NCI-H2227 treated with DMSO at 0.1 percent for 48 hours (cell line): Measurements from ENCODE around the gene MORN3.
A peak's percentile ranks its signal among the peaks of the same experiment; 100 is the strongest.
"Not testable (repeated sequence)": the region's sequence is repeated elsewhere in the genome, so short reads cannot be mapped to it uniquely, and the experiment has no call there.

Source experiments
- DNase-seq: peaks from one replicate; lab custom pipeline; 2025; lab: John Stamatoyannopoulos, UW

The MORN3 gene

GRCh38 chr12:121669521-121669900 is at the start of gene MORN3:
MORN3 (minus strand) TSS chr12:121669654; CDS start chr12:121669483, 171 bp downstream.
- DNase-seq: no peak

DNA sequence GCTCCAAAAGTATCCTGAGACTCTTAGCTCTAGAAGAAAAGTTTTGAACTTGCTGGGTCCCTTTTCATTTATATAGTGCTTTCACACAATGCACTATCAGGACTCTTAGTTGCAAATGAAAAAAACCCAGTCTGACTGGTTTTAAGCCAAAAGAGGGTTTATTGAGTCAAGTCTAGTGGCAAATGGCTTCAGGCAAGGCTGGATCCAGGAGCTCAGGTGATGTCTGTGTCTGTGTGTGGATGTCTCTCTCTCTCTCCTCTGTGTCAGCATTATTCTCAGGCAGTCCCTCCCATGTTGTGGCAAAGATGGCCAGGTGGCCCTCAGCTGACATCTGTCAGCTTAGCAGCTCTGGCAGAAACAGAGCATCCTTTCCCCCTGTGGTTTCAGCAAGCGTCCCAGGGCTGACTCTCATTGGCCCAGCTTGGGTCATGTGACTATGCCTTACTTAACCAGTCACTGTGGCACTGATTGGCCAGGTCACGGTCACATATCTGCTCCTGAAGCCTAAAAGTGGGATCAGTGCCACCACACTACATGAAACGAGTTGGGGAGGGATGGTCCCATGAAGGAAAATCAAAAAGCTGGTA is 49.3 kb upstream of the MORN3 start:
- no peak for DNase-seq

DNA sequence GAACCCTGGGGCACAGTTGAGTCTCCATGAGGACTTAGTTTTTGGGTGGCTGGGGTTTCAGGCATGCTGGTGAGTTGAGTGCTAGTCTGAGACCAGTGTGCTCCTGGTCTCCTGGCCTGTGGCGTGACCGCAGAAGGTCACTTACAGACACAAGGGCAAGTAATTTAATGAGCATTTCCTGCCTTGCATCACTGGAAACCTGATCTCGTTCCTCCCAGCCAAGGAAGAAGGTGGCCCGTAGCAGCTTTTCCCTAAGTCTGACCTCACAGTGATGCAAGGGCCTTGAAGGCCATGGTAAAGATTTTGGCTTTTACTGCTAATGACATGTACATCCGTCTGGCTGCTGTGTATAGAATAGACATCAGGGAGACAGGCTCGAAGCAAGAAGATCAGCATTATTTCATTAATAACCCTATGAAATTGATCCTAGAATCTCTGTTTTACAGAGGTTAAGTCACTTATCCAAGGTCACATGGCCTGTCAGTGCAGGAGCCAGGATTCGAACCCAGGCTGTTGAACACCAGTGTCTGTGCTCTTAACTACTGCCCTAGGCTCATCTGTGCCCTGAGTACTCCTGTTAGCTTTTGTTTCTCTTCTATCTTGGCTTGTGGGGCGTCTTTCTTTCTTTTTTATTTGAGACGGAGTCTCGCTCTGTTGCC is 47.7 kb upstream of the MORN3 start:
- no peak for DNase-seq

- no peak for DNase-seq
Observed at GRCh38 chr12:121715862-121716435, 46.5 kb upstream of the MORN3 start.

- DNase-seq: not testable (repeated sequence)
Observed at GRCh38 chr12:121715055-121715454, 45.6 kb upstream of the MORN3 start.

GRCh38 chr12:121713793-121714192 is 44.3 kb upstream of the MORN3 start:
- no peak for DNase-seq

DNA sequence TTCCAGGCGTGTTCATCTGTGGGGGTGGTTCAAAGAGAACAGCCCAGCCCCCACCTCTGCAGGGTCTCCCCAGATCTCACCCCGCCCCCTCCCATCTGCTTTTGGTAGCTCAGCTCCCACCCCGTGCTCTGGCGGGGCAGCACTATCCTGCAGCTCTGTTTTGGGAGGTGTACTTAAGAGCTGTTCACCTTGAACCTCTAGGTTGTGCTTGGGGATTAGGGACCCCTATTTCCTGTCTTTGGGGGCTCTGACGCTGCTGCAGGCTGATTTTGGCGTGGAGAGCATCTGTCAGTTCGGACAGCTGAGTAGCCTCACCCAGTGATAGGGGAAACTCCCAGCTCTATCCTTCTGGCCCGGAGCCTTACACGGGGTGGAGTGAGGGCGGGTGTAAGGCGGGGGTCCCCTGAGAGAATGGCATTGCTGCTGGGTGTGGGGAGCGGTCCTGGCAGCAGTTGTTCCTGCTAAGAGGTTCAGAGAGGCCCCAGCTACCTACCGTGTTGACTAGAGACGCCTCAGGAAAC is 43.9 kb upstream of the MORN3 start:
- DNase-seq: no peak

DNA sequence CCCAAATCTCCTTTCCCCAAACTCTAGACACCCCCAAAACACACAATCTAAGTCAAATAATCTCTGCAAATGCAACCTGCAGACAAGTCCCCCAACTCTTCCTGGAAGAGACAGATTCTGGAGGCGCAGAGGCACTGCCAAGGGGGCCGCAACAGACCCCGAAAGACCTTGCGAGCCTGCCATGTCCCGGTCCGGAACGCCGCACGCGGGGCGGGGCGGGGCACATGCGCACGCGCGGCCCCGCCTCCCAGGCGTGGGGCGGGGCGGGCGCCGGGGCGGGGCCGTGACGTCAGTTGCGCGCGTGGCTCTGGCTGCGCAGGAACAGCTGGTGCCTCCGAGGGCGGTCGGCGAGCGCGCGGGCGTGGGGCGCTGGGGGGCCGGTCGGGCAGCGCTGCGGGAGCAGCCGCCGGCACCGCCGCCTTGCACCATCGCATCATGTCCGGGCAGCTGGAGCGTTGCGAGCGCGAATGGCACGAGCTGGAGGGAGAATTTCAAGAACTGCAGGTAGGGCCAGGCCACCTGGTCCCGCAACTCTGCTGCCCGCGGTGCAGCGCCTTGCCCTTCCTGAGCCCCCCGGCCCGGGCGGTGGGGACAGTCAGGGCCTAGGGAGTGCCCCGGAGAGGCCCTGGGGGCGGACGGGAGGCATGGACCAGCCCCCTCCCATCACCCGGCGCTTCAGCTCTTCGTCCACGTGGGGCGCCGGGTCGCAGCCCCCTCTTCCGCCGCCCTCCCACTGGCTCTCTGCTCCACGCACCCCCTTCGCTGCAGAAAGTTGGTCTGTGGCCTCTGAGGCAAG is 43.2 kb upstream of the MORN3 start, which contains the start of gene TMEM120B:
TMEM120B (plus strand) TSS at position 292 of the 796 bp plus-strand sequence; CDS start at position 436, 144 bp downstream.
- peak; percentile 47 for DNase-seq

DNA sequence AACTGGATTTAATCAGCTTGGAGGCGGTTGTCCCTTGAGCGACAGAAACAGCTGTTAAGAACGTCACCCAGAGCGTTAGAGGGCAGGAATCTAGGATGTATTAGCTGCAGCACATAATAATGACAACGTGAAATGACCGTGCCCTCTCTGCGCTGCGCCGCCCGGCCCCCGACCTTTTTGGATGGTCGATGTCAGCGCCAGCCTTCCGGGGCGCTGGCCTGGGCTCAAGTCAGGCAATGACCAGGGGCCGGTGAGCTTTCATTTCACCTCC is 42.7 kb upstream of the MORN3 start:
- DNase-seq: peak; percentile 26

DNA sequence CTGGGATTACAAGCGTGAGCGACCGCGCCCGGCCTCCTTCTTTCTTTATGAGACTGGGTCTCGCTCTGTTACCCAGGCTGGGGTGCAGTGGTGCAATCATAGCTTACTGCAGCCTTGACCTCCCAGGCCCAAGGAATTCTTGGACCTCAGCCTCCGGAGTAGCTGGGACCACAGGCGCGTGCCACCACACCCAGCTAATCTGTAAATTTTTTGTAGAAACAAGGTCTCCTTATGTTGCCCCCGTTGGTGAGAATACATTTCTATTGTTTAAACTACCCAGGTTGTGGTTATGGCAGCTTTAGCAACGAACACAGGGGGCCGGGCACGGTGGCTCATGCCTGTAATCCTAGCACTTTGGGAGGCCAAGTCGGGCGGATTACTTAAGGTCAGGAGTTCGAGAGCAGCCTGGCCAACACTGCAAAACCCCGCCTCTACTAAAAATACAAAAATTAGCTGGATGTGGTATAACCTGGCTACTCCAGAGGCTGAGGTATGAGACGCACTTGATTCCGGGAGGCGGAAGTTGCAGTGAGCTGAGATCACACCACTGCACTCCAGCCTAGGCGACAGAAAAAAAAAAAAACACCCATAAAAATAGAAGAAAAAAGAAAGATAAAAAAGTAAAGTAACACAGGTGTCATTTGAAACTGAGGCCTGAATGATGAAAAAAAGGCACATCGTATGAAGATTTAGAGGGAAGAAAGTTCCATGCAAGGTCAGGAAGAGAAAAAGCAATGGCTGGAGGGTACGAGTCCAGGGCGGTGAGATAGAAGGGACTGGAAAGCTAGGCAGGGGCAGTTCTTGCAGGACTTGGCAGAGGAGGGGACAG is 42.1 kb upstream of the MORN3 start:
- no peak for DNase-seq

DNA sequence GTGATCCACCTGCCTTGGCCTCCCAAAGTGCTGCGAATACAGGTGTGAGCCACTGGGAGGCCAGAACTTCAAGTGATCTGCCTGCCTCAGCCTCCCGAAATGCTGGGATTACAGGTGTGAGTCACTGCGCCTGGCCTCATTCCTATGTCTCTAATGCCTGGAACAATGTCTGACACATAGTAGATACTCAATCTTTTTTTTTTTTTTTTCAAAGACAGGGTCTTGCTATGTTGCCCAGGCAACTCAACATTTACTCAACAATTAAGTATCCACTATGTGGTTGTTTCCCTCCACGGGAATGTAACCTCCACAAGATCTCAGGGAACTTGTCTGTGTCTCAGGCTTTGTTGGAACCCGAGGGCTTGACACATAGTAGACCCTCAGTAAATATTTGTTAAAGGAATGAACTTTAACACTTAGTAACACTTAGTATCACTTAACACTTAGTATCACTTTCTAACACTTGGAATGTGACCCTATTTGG is 40.1 kb upstream of the MORN3 start:
- DNase-seq: no peak

DNA sequence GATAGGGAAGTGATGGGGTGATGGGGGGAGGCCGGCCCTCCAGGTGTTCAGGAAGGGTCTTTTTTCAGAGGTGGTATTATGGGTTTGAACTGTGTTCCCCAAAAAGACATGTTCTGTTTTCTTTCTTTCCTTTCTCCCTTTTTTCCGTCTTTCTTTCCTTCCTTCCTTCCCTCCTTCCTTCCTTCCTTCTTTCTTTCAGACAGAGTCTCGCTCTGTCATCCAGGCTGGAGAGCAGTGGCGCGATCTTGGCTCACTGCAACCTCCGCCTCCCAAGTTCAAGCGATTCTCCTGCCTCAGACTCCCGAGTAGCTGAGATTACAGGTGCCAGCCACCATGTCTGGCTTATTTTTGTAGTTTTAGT is 39.6 kb upstream of the MORN3 start:
- DNase-seq: not testable (repeated sequence)

DNA sequence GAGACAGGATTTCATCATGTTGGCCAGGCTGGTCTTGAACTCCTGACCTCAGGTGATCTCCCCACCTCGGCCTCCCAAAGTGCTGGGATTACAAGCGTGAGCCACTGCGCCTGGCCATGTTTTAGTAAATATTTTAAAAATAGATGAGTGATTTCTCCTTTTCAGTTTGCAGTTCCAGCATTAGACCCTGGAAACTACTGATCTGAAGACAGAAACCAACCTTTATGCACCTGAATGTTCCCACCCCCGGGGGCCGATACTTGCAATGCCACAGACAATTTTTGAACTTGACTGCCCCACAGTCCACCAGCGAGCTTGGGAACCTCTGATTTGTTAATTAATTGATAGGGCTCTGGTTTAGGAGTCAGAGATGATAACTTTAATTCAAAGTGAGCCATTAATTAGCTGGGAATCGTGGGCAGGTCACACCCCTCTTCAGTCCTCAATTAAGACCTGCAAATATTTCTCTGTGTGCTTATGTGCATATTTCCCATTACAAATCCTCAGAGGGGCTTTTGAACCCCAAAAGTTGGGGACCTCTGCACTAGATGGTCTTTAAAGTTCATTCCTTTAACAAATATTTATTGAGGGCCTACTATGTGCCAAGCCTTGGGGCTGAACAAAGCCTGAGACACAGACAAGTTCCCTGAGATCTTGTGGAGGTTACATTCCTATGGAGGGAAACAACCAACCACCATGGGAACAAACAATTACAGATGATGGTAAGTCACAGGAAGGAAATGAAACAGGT is 39.0 kb upstream of the MORN3 start:
- DNase-seq: no peak

- DNase-seq: no peak
Observed at GRCh38 chr12:121705514-121705913, 36.1 kb upstream of the MORN3 start.

DNA sequence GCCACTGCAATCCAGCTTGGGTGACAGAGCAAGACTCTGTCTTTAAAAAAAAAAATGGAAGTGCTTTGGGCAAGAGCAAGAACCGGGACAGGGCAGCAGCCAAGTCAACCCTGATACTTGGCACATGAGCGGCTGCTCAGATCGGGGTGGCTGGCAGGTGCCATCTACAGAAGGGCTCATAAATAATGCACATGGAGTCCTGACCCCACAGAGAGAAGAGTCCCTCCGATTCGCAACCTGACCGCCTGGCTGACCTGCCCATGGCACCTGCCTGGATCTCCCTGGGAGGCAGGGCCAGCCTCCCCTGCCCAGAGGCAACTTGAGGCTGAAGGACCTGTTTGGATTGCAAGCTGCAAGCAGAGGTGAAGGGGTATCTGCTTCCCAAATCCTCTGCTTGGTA is 33.5 kb upstream of the MORN3 start:
- no peak for DNase-seq

- no peak for DNase-seq
Observed at GRCh38 chr12:121701667-121702277, 32.3 kb upstream of the MORN3 start.

DNA sequence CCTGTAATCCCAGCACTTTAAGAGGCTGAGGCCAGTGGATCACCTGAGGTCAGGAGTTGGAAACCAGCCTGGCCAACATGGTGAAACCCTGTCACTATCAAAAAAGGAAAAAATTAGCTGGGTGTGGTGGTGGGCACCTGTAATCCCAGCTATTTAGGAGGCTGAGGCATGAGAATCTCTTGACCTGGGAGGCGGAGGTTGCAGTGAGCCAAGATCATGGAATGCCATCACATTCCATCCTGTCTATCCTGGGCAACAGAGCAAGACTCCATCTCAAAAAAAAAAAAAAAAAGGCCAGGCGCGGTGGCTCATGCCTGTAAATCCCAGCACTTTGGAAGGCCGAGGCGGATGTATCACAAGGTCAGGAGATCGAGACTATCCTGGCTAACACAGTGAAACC is 28.4 kb upstream of the MORN3 start:
- DNase-seq: not testable (repeated sequence)

- DNase-seq: peak; percentile 54
Observed at GRCh38 chr12:121697093-121697698, 27.7 kb upstream of the MORN3 start.

- peak; percentile 43 for DNase-seq
Observed at GRCh38 chr12:121693155-121693687, 23.8 kb upstream of the MORN3 start.

- not testable (repeated sequence) for DNase-seq
Observed at GRCh38 chr12:121692744-121693143, 23.3 kb upstream of the MORN3 start.
